ENCODE measurements around the gene C16orf89.

DNA sequence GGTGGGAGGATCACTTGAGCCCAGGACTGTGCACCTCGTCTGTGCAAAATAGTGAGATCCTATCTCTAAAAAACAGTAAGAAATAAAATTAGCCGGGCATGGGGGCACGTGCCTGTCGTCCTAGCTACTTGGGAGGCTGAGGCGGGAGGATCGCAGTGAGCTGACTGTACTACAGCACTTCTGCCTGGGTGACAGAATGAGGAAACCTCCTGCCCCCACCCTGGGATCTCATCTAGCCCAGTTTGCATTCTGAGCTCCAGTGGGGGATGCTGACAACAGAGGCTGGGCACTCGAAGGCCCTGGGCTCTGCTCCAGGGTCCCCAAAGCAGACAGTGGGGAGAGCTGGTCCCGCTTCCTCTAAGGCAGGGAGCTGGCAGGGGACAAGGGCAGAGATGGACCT is 39.1 kb downstream of the C16orf89 start:
- TF ChIP-seq, protein P1, sequence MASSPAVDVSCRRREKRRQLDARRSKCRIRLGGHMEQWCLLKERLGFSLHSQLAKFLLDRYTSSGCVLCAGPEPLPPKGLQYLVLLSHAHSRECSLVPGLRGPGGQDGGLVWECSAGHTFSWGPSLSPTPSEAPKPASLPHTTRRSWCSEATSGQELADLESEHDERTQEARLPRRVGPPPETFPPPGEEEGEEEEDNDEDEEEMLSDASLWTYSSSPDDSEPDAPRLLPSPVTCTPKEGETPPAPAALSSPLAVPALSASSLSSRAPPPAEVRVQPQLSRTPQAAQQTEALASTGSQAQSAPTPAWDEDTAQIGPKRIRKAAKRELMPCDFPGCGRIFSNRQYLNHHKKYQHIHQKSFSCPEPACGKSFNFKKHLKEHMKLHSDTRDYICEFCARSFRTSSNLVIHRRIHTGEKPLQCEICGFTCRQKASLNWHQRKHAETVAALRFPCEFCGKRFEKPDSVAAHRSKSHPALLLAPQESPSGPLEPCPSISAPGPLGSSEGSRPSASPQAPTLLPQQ (tag by site-specific recombination; IDR thresholded peaks at IDR 0.05): no peak
- TF ChIP-seq ZNF701 (tag by site-specific recombination; IDR thresholded peaks at IDR 0.05): no peak
- TF ChIP-seq BCL11A (tag by site-specific recombination; IDR thresholded peaks at IDR 0.05; ENCODE audit: low read depth): no peak
- TF ChIP-seq, protein P2, sequence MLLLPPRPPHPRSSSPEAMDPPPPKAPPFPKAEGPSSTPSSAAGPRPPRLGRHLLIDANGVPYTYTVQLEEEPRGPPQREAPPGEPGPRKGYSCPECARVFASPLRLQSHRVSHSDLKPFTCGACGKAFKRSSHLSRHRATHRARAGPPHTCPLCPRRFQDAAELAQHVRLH (tag by site-specific recombination; IDR thresholded peaks at IDR 0.05): no peak
- TF ChIP-seq ZNF76 (tag by site-specific recombination; IDR thresholded peaks at IDR 0.05; ENCODE audit: borderline replicate concordance, low read depth): no peak
- TF ChIP-seq, protein P3, sequence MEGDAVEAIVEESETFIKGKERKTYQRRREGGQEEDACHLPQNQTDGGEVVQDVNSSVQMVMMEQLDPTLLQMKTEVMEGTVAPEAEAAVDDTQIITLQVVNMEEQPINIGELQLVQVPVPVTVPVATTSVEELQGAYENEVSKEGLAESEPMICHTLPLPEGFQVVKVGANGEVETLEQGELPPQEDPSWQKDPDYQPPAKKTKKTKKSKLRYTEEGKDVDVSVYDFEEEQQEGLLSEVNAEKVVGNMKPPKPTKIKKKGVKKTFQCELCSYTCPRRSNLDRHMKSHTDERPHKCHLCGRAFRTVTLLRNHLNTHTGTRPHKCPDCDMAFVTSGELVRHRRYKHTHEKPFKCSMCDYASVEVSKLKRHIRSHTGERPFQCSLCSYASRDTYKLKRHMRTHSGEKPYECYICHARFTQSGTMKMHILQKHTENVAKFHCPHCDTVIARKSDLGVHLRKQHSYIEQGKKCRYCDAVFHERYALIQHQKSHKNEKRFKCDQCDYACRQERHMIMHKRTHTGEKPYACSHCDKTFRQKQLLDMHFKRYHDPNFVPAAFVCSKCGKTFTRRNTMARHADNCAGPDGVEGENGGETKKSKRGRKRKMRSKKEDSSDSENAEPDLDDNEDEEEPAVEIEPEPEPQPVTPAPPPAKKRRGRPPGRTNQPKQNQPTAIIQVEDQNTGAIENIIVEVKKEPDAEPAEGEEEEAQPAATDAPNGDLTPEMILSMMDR (tag by site-specific recombination; IDR thresholded peaks at IDR 0.05): no peak
- TF ChIP-seq, protein P4, sequence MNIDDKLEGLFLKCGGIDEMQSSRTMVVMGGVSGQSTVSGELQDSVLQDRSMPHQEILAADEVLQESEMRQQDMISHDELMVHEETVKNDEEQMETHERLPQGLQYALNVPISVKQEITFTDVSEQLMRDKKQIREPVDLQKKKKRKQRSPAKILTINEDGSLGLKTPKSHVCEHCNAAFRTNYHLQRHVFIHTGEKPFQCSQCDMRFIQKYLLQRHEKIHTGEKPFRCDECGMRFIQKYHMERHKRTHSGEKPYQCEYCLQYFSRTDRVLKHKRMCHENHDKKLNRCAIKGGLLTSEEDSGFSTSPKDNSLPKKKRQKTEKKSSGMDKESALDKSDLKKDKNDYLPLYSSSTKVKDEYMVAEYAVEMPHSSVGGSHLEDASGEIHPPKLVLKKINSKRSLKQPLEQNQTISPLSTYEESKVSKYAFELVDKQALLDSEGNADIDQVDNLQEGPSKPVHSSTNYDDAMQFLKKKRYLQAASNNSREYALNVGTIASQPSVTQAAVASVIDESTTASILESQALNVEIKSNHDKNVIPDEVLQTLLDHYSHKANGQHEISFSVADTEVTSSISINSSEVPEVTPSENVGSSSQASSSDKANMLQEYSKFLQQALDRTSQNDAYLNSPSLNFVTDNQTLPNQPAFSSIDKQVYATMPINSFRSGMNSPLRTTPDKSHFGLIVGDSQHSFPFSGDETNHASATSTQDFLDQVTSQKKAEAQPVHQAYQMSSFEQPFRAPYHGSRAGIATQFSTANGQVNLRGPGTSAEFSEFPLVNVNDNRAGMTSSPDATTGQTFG (tag by site-specific recombination; IDR thresholded peaks at IDR 0.05; ENCODE audit: borderline replicate concordance): no peak

Data from HEK293 (cell line).